Adipocyte (in vitro differentiated cells): ENCODE measurements around the gene CUL7.

ENCODE experiments used
- DNase-seq: peaks from one replicate; pipeline ENCODE4 v3.0.0-alpha.2; 2015; ENCODE audit warnings: low read depth
- H3K27me3 ChIP-seq: replicated peaks from 2 replicates; pipeline ENCODE4 v1.7.0; 2013; ENCODE audit warnings: mild to moderate bottlenecking, low read length, moderate library complexity; ENCODE audit not compliant: control insufficient read depth, insufficient read depth
- H3K36me3 ChIP-seq: 2 replicates; pipeline ENCODE4 v1.7.0; 2013; ENCODE audit warnings: low read length, mild to moderate bottlenecking, moderate library complexity; ENCODE audit not compliant: control insufficient read depth, insufficient read depth, severe bottlenecking
- H3K4me1 ChIP-seq: 2 replicates; pipeline ENCODE4 v1.7.0; 2013; ENCODE audit warnings: mild to moderate bottlenecking, low read length, moderate library complexity; ENCODE audit not compliant: control insufficient read depth, insufficient read depth
- H3K4me3 ChIP-seq: 2 replicates; pipeline ENCODE4 v1.7.0; 2013; ENCODE audit warnings: mild to moderate bottlenecking, low read length, moderate library complexity
- H3K9ac ChIP-seq: 2 replicates; pipeline ENCODE4 v1.7.0; 2013; ENCODE audit warnings: mild to moderate bottlenecking, low read length, moderate library complexity
- H3K9me3 ChIP-seq: 2 replicates; pipeline ENCODE4 v1.7.0; 2013; ENCODE audit warnings: mild to moderate bottlenecking, low read length, moderate library complexity; ENCODE audit not compliant: control insufficient read depth

Gene CUL7

GRCh38 chr6:43076464-43077332 lies 23.0 kb upstream of the CUL7 start:
- peaks cover 12% of the 10 kb centered on the region for H3K4me1 ChIP-seq
- peaks cover 9% of the 10 kb centered on the region for H3K36me3 ChIP-seq
- no peaks in the 10 kb centered on the region for H3K9me3 ChIP-seq
- H3K9ac ChIP-seq, result peak overlapping the region; percentile 89
- DNase-seq, result peak; percentile 67
- no peaks in the 10 kb centered on the region for H3K27me3 ChIP-seq
- H3K4me3 ChIP-seq, result peak overlapping the region; percentile 89

- H3K4me1 ChIP-seq, result peaks cover 12% of the 10 kb centered on the region
- peak within 1 kb of the TSS; percentile 89 for H3K9ac ChIP-seq
- peak within 1 kb of the TSS; percentile 89 for H3K4me3 ChIP-seq
- peaks cover 9% of the 10 kb centered on the region for H3K36me3 ChIP-seq
- peak; percentile 84 for DNase-seq
- H3K27me3 ChIP-seq, result no peaks in the 10 kb centered on the region
- H3K9me3 ChIP-seq, result no peaks in the 10 kb centered on the region
Measured at GRCh38 chr6:43075670-43076463, 22.2 kb upstream of the CUL7 start, which contains the start of gene PTK7. PTK7 (plus strand) TSS chr6:43076314; CDS start chr6:43076489, 175 bp downstream.

DNA sequence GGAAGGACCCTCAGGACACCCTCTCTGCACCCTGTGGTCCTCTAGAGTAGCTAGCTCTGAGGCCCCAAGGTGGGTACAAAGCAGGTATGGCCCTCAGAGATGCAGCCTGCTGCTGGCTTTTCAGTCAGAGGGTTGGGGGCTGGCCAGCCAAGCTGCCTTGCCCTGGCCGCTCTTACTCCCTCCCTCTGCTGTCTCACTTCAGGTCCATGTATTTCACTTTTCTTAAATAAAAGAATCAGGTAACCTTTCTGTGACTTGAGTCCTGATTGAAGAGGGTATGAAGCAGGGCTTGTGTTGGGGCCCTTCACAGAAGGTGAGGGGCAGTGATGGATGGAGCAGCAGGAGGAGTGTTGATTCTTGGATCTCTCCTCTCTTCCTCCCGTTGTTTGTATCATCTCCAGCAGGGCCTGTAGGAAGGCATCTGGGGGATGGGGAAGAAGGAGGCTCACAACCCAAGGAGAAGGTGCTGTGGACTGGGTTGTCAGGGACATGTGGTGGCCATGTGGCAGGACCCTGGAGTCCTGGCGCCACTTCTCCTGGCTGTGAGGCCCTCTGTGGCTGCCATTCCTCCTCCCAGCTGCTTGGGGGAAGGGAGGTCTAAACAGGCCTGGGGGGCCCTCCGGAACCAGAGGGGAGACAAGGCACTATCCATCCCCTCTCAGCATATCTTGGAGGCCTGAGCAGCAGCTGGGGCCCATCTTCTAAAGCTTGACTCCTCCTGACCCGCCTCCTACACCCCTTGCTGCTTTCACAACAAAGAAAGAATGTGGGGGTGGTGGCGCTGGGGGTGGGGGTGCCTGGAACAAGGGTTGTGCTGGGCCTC lies 21.4 kb upstream of the CUL7 start:
- H3K4me3 ChIP-seq, result no peak overlapping the region
- H3K4me1 ChIP-seq, result peaks cover 12% of the 10 kb centered on the region
- no peak overlapping the region for H3K9ac ChIP-seq
- no peaks in the 10 kb centered on the region for H3K9me3 ChIP-seq
- H3K27me3 ChIP-seq, result no peaks in the 10 kb centered on the region
- peaks cover 9% of the 10 kb centered on the region for H3K36me3 ChIP-seq
- DNase-seq, result peak; percentile 73

DNA sequence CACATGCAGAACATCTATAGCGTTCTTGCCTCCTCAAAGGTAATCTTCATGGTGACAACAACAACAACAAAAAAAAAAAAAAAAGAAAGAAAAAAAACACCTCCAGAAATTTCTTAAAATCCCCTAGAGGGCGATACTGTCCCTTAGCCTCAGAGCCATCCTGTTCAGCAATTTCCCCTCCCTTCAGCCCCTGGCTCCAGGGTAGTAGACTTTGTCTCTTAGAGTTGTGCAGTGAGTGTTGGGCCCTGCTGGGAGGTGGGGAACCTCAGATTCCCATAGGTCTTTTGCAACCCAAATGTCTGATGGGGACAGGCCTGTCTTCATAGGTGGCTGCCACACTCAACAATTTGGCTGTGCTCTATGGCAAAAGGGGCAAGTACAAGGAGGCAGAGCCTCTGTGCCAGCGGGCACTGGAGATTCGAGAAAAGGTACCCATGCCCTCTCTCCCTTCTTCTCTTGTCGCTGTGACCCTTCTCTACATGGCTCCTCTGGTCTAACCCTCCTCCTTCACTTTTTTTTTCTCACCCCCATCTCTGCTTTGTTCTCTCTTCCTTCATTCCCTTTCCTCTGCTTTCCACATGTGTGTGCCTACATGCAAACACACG lies 16.5 kb upstream of the CUL7 start:
- Histone ChIP-seq H3K27me3 (no peaks in the 10 kb centered on the region), H3K9ac (no peak overlapping the region), H3K4me1 (no peaks in the 10 kb centered on the region), H3K36me3 (peaks cover 24% of the 10 kb centered on the region), H3K9me3 (no peaks in the 10 kb centered on the region), H3K4me3 (no peak overlapping the region)
- peak; percentile 85 for DNase-seq

GRCh38 chr6:43062818-43063217 lies 9.2 kb upstream of the CUL7 start:
- no peaks in the 10 kb centered on the region for H3K9me3 ChIP-seq
- peaks cover 18% of the 10 kb centered on the region for H3K4me1 ChIP-seq
- no peaks in the 10 kb centered on the region for H3K27me3 ChIP-seq
- H3K4me3 ChIP-seq, result no peak overlapping the region
- peaks cover 20% of the 10 kb centered on the region for H3K36me3 ChIP-seq
- DNase-seq, result no peak
- H3K9ac ChIP-seq, result no peak overlapping the region

DNA sequence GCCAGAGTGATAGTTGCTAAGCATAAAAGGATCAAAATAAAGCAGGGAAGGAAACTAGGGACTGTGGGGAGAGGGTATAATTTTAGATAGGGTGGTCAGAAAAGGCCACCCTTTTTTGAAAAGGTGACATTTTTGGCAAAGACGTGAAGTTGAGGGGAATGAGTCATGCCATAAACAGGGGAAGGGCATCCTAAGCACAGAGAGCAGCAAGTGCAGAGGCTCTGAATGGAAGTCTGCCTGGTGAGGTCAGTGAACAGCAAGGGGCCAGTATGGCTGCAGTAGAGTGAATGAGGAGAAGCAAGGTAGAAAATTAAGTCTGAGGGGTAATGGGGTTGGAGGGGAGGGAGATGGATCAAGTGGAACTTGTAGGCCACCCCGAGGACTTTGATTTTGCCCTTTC lies 8.2 kb upstream of the CUL7 start:
- Histone ChIP-seq H3K27me3 (no peaks in the 10 kb centered on the region), H3K9ac (no peak overlapping the region), H3K4me1 (peaks cover 19% of the 10 kb centered on the region), H3K9me3 (no peaks in the 10 kb centered on the region), H3K4me3 (no peak overlapping the region), H3K36me3 (peaks cover 22% of the 10 kb centered on the region)
- DNase-seq, result no peak

DNA sequence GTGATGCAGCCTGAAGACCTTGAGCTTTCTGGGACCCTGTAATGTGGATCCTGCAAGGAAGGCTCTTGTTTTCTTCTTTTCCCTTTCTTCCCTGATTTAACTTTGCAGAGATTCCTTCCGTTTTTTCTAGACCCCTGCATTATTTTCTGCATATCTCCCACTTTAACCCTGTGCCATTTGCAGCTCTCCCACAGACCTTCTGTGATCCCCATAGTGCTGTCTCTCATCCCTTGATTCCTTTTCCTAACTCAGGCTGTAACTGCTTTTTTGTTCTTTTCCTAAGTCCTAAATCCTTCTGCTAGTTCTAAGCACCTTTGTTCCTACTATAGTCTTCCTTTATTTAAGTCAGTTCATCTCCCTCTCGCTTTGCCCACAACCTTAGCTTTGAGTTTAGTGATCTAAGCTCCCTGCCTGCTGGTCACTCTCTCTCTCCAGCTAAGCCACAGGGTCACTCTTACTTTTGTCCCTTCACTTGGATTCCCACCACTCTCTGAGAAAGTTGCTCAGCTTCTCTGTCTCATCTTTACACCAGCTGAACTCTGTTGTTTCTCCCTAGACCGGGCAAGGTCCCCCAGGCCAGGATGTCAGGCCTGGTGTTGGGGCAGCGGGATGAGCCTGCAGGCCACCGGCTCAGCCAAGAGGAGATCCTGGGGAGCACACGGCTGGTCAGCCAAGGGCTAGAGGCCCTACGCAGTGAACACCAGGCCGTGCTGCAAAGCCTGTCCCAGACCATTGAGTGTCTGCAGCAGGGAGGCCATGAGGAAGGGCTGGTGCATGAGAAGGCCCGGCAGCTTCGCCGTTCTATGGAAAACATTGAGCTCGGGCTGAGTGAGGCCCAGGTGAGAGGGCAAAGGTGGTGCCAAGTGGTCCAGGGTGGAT lies 7.3 kb upstream of the CUL7 start:
- Histone ChIP-seq H3K4me1 (peaks cover 19% of the 10 kb centered on the region), H3K27me3 (no peaks in the 10 kb centered on the region), H3K4me3 (peak overlapping the region; percentile 92), H3K9ac (peak overlapping the region; percentile 97), H3K9me3 (no peaks in the 10 kb centered on the region), H3K36me3 (peaks cover 18% of the 10 kb centered on the region)
- no peak for DNase-seq

DNA sequence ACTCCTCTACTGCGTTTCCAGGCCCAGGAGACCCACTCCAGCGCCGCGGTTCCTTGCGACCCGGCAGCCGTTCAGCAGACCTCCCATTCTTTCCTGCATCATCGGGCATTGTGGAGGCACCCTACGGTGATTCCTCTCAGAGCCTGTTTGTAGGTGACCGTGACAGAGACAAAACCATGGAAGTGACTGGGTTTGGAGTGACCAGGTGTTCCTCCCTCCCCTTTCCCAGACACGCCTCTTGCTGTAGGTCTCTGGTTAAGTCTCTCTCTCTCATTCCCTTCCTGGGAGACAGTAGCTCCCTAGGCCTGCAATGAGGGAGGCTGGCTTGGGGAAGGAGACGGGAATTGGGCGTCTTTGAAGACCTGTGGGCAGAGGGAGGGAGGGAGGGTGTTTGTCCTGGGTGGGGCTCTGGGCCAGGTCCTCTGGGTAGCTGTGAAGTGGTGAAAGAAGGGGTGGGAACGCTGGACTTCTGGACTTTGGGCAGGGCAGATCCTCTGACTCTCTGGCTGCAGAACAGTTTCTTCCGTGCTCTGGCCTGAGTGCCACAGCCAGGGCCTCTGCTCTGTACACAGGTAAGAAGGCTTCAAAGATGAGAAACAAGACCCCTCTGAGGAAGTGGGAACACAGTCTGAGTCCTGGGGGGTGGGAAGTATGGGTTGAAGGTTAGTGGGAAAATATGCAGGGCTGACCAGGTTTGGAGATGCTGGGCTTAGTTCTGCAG lies 6.5 kb upstream of the CUL7 start:
- Histone ChIP-seq H3K27me3 (no peaks in the 10 kb centered on the region), H3K9ac (peak overlapping the region; percentile 97), H3K36me3 (peaks cover 19% of the 10 kb centered on the region), H3K4me3 (peak overlapping the region; percentile 92), H3K9me3 (no peaks in the 10 kb centered on the region), H3K4me1 (peaks cover 19% of the 10 kb centered on the region)
- peak; percentile 9 for DNase-seq

GRCh38 chr6:43059168-43060033 lies 5.8 kb upstream of the CUL7 start, which contains the start of the genes KLC4 and MRPL2:
KLC4 (plus strand) TSS chr6:43059631; CDS start chr6:43061336, 1,705 bp downstream.
MRPL2 (minus strand) TSS chr6:43059434; CDS start chr6:43059381, 53 bp downstream.
- H3K4me1 ChIP-seq, result peaks cover 19% of the 10 kb centered on the region
- peak within 1 kb of the TSS; percentile 92 for H3K4me3 ChIP-seq
- peak within 1 kb of the TSS; percentile 97 for H3K9ac ChIP-seq
- peaks cover 23% of the 10 kb centered on the region for H3K36me3 ChIP-seq
- no peaks in the 10 kb centered on the region for H3K27me3 ChIP-seq
- H3K9me3 ChIP-seq, result no peaks in the 10 kb centered on the region
- peak; percentile 100 for DNase-seq
